ENCODE results near the gene ALOXE3. TPM values are rescaled to one million over a fixed set of nuclear protein-coding genes. Genes with fewer than 3 reads are reported as not detected.

The ALOXE3 gene
- total and polyA plus RNA-seq, 2 of the 8 experiments (the other 6 are each of a cell fraction or from before 2014, with no cell fraction given): 0.26 TPM; not detected in 1

- H4K5ac ChIP-seq (ENCODE audit: insufficient read length, low read depth, low read length): no peak within 1 kb of the TSS
- peaks cover 21% of the 10 kb centered on the region for H3K23me2 ChIP-seq (ENCODE audit: low read depth, low read length)
- WGBS, 2 experiments (ENCODE audit: extremely low coverage in 1 of 2, insufficient coverage in 1 of 2, insufficient read length in 1 of 2, insufficient replicate concordance in 2 of 2, low coverage in 1 of 2, low lambda C conversion rate in 2 of 2, missing lambda C conversion rate in 1 of 2): 7% methylated on average over 36 of the region's 42 CpGs; no CpG with 5 or more reads in 1 of the 2 experiments
- no peak within 1 kb of the TSS for H3K14ac ChIP-seq (ENCODE audit: insufficient read length)
- H4K91ac ChIP-seq (replicated peaks; ENCODE audit: insufficient read length, low read length): no peak within 1 kb of the TSS
- H2BK15ac ChIP-seq (ENCODE audit: low read length): peak within 1 kb of the TSS; percentile 63; the same call in 1 of the 2 replicates
- H4K20me1 ChIP-seq (replicated peaks in 1 of 2; ENCODE audit: control insufficient read depth in 1 of 2, insufficient read depth in 2 of 2, low read length in 2 of 2): peaks cover 0 to 21% of the 10 kb centered on the region in 2 experiments
- no peak within 1 kb of the TSS; the same call in 1 of the 2 replicates for H2AFZ ChIP-seq (ENCODE audit: low read length)
- ChIA-PET CTCF (ENCODE audit: partially characterized antibody) (interaction anchor here (0.7 to 1.7 kb wide), 3 partner anchors 33 to 162 kb away, joined by 3 to 4 read pairs (median 4); partner anchors contain the start of gene ALOXE3), POLR2A (ENCODE audit: partially characterized antibody) (interaction anchor here (0.7 to 6.4 kb wide), 6 partner anchors 10 to 163 kb away, joined by 3 to 62 read pairs (median 4); partner anchors contain the start of genes BORCS6 and VAMP2)
- H3K79me2 ChIP-seq (ENCODE audit: control insufficient read depth in 1 of 2, insufficient read depth in 2 of 2, low read length in 2 of 2): peaks cover 0 to 5% of the 10 kb centered on the region in 2 experiments; a peak in 1 of 4 replicates
- H3K4ac ChIP-seq (replicated peaks; ENCODE audit: insufficient read length, low read depth, low read length): peak within 1 kb of the TSS; percentile 36
- peak within 1 kb of the TSS; percentile 43 to 92 (median 73) for H3K9ac ChIP-seq (replicated peaks in 1 of 4; ENCODE audit: extremely low read depth in 1 of 4, low read depth in 3 of 4, low read length in 3 of 4)
- peaks cover 7% of the 10 kb centered on the region; the same call in 1 of the 2 replicates for H3K79me1 ChIP-seq (ENCODE audit: low read depth, low read length)
- peak within 1 kb of the TSS; percentile 79 to 93 (median 84) for H3K4me3 ChIP-seq (ENCODE audit: extremely low read depth in 1 of 4, insufficient read depth in 2 of 4, low read depth in 3 of 4, low read length in 4 of 4)
- no peak within 1 kb of the TSS for H3K23ac ChIP-seq (ENCODE audit: insufficient read length)
- H2BK12ac ChIP-seq (ENCODE audit: low read depth, low read length): peak within 1 kb of the TSS; percentile 68
- H3K27me3 ChIP-seq (replicated peaks in 1 of 4; ENCODE audit: control insufficient read depth in 3 of 4, extremely low read depth in 1 of 4, insufficient read depth in 3 of 4, low read length in 3 of 4): no peaks in the 10 kb centered on the region
- H2BK20ac ChIP-seq (ENCODE audit: low read length): no peak within 1 kb of the TSS
- H3K56ac ChIP-seq (replicated peaks; ENCODE audit: insufficient read length, low read depth, low read length): no peak within 1 kb of the TSS
- H2AK5ac ChIP-seq (ENCODE audit: low read depth, low read length): peak within 1 kb of the TSS; percentile 93; the same call in 1 of the 2 replicates
- peak in 1 of 2 experiments; percentile 96 for DNase-seq (ENCODE audit: low read depth in 1 of 2, low spot score in 2 of 2)
- no peak within 1 kb of the TSS for H2BK5ac ChIP-seq (ENCODE audit: low read depth, low read length)
- H3K27ac ChIP-seq (ENCODE audit: low read depth, low read length): peak within 1 kb of the TSS; percentile 84; the same call in 1 of the 2 replicates
- peaks cover 12 to 33% (median 19%) of the 10 kb centered on the region in 4 experiments for H3K4me1 ChIP-seq (replicated peaks in 1 of 4; ENCODE audit: control insufficient read depth in 3 of 4, insufficient read depth in 4 of 4, low read length in 3 of 4)
- H3K4me2 ChIP-seq (ENCODE audit: insufficient read depth in 1 of 2, low read depth in 2 of 2, low read length in 2 of 2): peak within 1 kb of the TSS; percentile 100
- no peak for FAIRE-seq
- no peak within 1 kb of the TSS for H2BK120ac ChIP-seq (replicated peaks; ENCODE audit: low read depth, low read length)
- H3K36me3 ChIP-seq (ENCODE audit: control insufficient read depth in 2 of 4, insufficient read depth in 4 of 4, low read length in 3 of 4): peaks cover 10 to 23% (median 17%) of the 10 kb centered on the region in 4 experiments; a peak in 7 of 8 replicates
- peak within 1 kb of the TSS; percentile 60; the same call in 1 of the 2 replicates for H3K18ac ChIP-seq (ENCODE audit: extremely low read depth, low read length)
- H3K9me3 ChIP-seq (ENCODE audit: insufficient read depth in 2 of 2, low read depth in 1 of 2, low read length in 1 of 2): no peaks in the 10 kb centered on the region
- H4K8ac ChIP-seq (ENCODE audit: extremely low read depth, insufficient read depth, low read length): peak within 1 kb of the TSS; percentile 83
- TF ChIP-seq RNF2 (IDR thresholded peaks at IDR 0.05; ENCODE audit: borderline replicate concordance, low read depth, low read length, missing control alignments, poor library complexity, severe bottlenecking) (no peak), KDM4A (IDR thresholded peaks at IDR 0.05; ENCODE audit: low read depth, low read length, severe bottlenecking) (peak; percentile 47), POU5F1 (IDR thresholded peaks at IDR 0.05; ENCODE audit: low read depth, low read length) (no peak), SP1 (IDR thresholded peaks at IDR 0.05; ENCODE audit: low read depth, low read length) (peak; percentile 64), TCF12 (IDR thresholded peaks at IDR 0.05; ENCODE audit: low read depth, low read length) (no peak), ZNF274 (IDR thresholded peaks at IDR 0.05; ENCODE audit: borderline replicate concordance, extremely low read depth, low read length) (no peak), KDM1A (IDR thresholded peaks at IDR 0.05; ENCODE audit: borderline replicate concordance, low read length) (no peak), SIX5 (IDR thresholded peaks at IDR 0.05; ENCODE audit: low read depth, low read length) (no peak), POLR2AphosphoS5 (IDR thresholded peaks at IDR 0.05; ENCODE audit: low read depth, low read length) (peak; percentile 81)
These were observed 33.9 kb upstream of the ALOXE3 start, which contains the start of gene PER1 for GRCh38 chr17:8152112-8152775. TSS of gene PER1 (minus strand) at chr17:8152404. CDS start at chr17:8150706, 1,698 bp downstream.

Data from H1 (cell line).